ENCODE data around the gene KRTAP5-10.
"Not testable (repeated sequence)": the region's sequence is repeated elsewhere in the genome, so short reads cannot be mapped to it uniquely, and the experiment has no call there.

KRTAP5-10 gene

DNA sequence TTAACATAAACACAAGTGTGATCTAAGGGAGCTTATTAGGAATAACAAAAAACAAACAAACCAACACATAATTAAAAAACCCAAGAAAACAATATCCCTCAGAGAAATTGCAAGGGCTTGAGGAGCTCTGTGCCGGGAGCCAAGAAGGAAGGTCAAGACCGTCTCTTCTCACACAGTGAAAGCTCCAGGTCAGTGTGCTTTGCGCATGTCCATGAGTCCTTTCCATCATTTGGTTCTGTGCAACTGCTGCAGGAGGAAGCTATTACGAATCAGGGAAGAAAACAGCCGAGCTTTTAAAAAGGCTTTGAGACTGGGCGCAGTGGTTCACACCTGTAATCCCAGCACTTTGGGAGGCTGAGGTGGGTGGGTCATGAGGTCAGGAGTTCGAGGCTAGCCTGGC lies 23.0 kb upstream of the KRTAP5-10 start:
- DNase-seq = no peak

DNA sequence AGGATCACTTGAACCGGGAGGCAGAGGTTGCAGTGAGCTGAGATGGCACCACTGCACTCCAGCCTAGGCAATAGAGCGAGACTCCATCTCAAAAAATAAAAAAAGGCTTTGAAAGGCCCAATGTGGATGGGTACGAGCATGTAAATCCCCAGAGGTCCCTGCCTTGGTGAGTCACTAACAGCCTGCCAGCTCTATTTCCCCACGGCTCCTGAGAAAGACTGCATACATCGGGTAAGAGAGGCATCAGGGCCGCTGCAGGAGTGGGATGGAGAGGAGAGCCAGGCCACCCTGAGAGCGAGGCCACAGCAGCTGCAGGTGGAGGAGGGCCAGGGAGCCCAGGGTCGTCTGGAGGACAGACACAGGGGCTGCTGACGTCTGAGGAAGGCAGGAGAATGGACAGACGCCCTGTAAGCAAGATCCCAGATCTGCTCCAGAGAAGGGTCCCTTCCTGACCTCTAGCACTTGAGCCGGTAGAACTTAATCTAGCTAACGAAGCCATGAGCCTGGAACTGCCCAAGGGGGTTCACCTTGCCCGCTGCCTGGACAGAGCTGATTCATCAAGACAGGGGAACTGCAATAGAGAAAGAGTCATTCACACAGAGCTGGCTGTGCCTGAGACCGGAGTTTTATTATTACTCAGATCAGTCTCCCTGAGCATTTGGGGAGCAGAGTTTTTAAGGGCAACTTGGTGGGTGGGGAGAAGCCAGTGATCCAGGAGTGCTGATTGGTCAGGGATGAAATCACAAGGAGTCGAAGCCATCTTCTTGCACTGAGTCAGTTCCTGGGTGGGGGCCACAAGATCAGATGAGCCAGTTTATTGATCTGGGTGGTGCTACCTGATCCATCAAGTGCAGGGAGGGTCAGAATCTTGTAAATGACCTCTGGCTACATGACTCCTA lies 22.2 kb upstream of the KRTAP5-10 start:
- DNase-seq = no peak

DNA sequence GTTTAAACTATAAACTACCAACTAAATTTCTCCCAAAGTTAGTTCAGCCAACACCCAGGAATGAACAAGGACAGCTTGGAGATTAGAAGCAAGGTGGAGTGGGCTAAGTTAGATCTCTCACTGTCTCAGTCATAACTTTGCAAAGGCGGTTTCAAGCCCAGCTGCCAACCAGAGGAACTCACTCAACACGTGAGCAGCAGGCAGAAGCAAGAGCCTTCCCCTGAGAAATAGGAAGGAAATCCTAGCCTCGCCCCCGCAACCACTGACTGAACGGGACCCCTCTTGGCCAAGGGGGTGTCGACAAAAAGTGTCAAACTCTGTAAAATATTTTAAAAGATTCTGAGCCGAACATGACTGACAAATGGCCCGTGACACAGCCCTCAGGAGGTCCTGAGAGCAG lies 21.5 kb upstream of the KRTAP5-10 start:
- no peak for DNase-seq

DNA sequence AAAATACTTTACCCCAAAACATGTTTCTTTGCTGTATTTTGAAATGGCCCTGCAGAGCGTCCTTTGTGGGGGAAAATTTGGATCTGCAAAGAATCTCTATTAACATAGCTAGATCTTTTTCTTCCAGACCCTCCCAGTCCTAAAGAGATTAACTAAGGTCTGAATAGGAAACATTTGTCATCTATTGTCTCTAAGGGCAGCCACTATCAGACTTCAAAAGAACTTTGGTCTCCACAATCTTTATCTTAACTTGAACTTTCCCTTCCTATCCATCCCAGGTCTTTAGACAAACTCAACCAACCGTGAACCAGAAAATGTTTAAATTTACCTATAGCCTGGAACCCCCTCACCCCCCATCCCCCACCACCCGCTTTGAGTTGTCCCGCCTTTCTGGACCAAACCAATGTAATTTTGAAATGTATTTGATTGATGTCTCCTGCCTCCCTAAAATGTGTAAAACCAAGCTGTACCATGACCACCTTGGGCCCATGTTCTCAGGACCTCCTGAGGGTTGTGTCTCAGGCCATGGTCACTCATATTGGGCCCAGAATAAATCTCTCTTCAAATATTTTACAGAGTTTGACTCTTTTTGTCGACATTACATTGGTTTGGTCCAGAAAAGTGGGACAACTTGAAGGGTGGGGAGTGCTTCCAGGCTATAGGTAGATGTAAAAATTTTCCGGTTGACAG lies 20.7 kb upstream of the KRTAP5-10 start:
- no peak for DNase-seq

DNA sequence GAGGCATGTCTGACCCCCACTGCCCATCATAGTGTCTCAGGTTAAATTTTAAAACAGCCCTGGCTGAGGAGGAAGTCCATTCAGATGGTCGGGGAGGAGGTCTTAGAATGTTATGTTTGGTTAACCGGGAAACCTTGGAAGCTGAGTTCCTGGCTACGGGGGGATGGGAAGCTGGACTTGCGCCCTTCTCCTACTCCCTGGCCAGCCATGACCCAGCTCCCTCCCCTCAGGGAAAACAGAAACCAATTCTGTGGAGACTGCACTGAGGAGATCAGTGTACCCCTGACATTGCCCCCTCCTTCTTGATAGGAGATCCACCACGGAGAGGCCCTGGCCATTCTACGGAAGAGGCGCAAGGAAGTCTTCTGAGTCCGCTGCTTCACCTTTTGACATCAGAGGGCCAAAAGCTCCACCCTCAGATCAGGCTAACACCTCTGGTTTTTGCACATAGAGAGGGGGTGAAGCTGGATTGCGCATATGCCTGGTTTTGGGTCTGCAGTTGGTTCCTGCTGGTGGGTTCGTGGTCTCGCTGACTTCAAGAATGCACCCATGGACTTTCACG lies 19.9 kb upstream of the KRTAP5-10 start:
- DNase-seq = no peak

DNA sequence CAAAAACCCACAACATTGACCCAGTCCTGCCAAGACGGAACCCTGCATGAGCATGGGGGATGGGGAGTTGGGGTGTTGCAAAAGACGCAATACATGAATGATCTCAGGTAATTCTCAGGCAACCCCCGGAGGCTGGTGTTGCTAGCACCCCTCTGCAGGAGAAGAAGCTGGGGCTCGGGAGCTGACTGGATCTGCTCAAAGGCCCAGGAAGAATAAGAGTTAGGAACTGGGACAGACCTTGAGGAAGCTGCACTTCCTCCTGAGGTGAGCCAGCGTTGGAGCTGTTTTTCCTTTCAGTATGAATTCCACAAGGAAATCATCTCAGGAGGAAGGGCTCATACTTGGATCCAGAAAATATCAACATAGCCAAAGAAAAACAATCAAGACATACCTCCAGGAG lies 17.2 kb upstream of the KRTAP5-10 start, which contains the start of gene KRTAP5-9:
Gene KRTAP5-9 (plus strand): TSS at position 301 of the 400 bp plus-strand sequence. CDS start 238 bp downstream, outside the sequence.
- no peak for DNase-seq

DNA sequence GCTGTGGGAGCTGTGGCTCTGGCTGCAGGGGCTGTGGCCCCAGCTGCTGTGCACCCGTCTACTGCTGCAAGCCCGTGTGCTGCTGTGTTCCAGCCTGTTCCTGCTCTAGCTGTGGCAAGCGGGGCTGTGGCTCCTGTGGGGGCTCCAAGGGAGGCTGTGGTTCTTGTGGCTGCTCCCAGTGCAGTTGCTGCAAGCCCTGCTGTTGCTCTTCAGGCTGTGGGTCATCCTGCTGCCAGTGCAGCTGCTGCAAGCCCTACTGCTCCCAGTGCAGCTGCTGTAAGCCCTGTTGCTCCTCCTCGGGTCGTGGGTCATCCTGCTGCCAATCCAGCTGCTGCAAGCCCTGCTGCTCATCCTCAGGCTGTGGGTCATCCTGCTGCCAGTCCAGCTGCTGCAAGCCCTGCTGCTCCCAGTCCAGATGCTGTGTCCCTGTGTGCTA lies 16.6 kb upstream of the KRTAP5-10 start:
- DNase-seq = no peak

DNA sequence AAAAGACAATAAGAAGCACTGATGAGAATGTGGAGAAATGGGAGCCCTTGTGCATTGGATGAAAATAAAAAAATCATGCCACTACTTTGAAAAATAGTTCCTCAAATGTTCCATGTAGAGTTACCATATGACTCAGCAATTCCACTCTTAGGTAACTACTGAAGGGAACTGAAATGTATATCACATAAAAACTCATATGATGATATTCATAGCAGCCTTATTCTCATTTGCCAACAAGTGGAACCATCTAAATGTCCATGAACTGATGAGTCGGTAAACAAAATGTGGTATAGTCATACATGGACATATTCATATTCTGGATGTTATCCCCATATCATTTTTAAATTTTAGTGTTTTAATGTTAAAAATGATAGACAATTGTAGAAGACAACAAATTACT lies 13.7 kb upstream of the KRTAP5-10 start:
- DNase-seq = no peak

DNA sequence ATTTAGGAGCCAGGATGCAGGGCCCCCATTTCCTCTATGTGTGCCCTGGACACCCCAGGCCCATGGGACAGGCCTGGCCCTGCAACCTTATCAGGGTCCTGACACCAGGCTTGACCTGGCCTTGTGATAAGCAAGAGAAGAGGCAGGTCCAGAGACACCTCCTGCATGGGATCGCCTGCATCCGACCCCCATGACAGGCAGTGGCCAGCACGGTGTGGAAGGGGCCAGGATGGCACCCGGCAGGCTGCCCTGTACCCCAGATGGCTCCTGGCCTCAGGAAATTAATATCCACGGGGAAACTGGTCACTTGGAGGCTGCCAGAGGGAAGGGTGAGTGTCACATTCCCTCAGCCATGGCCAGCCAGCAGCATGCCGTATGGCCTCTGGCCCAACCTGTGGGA lies 10.4 kb upstream of the KRTAP5-10 start:
- DNase-seq = no peak

DNA sequence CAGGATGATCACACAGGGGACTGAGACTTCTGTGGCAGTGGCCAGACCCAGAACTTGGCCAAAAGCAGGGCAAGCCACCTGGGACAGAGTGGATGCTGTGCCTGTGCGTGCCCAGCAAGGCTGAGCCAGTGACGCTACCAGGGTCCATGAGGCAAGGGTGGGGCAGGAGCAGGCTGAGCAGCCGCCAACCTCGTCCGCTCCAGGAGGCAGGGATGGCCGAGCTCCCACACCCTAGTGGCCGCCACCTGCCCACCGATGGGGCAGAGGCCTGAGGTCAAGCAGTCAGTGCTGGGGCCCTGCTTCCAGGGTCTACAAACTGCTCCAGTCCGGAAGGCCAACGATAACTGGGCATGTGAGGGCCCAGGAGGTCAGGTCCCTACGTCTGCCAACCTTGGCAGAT lies 9.9 kb upstream of the KRTAP5-10 start:
- no peak for DNase-seq

DNA sequence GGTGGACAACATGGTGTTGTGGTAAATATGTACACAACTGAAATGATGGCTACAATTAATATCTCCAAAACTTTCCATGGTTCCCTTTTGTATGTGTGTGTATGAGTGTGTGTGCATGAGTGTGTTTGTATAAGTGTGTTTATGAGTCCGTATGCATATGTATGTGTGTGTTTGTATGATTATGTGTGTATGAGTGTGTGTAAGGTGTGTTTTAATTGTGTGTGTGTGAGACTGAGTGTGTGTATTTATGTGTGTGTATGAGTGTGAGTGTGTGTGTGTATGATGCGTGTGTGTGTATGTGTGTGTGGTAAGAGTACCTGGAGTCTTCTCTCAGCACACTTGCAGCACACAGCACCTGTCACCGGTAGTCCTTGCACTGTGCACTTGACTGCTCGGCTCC lies 9.3 kb upstream of the KRTAP5-10 start:
- no peak for DNase-seq

DNA sequence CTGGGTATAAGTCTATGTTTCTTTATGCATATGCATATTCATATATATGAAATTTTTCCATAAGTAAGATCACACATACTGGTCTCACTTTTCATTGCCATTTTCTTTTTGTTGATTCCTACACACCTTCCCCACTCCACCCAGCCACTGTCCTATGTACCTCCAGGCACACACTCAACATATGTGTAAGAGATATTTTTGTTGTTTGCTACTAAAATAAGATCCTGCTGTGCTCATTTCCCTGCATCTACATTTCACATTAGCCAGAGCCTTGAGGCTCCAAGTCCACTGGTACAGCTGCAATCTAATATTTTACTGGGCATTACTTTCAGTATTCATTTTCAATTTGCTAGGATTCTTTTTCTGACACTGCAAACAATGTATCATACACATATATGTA lies 8.1 kb upstream of the KRTAP5-10 start:
- DNase-seq = no peak

DNA sequence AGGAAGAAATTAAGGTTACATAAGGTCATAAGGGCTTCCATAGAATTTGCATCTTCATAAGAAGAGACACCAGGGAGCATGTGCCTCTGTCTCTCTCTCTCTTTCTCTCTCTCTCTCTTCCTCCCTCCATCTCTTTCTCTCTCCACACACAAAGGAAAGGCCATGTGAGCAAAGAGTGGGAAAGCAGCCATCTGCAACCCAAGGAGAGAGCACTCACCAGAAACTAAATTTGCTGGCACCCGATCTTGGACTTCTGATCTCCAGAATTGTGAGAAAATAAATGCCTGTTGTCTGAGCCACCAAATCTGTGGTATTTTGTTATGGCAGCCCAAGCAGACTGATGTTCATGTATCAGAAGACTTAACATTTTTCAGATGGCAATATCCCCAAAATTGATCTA lies 6.4 kb upstream of the KRTAP5-10 start:
- DNase-seq = peak in 18 of 56 donors; percentile 2 to 46 (median 12)

DNA sequence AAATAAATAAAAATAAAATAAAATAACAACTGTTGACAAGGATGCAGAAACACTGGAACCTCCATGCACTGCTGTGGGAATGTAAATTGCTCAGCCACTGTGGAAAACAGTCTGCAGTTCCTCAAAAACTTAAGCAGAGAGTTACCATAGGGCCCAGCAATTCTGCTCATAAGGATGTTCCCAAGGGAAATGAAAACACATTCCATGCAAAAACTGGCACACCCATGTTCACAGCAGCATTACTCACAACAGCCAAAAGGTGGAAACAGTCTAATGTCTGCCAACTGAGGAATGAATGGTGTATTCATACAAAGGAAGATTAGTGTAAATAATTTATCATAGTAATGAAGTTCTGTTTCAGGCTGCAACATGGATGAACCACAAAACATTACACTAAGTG lies 3.2 kb upstream of the KRTAP5-10 start:
- DNase-seq = no peak

DNA sequence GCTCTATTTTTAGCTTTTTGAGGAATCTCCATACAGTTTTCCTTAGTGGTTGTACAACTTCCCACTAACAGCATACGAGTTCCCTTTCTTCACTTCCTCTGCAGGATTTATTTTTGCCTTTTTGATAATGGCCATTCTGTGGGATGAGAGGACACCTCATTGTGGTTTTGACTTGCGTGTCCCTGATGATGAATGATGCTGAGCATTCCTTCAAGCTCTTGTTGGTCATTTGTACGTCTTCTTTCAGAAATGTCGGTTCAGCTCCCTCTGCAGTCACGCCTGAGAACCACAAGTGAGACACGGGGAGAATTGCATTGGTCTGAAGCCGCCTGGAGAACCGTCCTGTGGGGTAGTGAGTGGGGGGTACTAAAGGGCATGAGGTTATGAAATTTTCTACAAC lies 2.0 kb upstream of the KRTAP5-10 start:
- DNase-seq = peak in 5 of 56 donors; percentile 4 to 25 (median 7)

DNA sequence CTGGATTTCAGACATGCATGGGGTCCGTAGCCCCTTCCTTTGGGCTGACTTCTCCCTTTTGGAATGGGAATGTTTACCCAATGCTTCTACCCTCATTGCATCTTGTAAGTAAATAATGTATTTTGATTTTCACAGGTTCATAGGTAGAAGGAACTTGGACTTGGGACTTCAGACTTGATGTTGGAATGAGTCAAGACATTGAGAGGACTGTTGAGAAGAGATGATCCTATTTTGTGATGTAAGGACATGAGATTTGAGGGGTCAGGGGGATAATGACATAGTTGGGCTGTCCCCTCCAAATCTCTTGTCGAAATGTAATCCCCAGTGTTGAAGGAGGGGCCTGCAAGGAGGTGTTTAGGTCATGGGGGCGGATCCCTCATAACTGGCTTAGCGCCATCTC lies 933 bp upstream of the KRTAP5-10 start:
- no peak for DNase-seq

DNA sequence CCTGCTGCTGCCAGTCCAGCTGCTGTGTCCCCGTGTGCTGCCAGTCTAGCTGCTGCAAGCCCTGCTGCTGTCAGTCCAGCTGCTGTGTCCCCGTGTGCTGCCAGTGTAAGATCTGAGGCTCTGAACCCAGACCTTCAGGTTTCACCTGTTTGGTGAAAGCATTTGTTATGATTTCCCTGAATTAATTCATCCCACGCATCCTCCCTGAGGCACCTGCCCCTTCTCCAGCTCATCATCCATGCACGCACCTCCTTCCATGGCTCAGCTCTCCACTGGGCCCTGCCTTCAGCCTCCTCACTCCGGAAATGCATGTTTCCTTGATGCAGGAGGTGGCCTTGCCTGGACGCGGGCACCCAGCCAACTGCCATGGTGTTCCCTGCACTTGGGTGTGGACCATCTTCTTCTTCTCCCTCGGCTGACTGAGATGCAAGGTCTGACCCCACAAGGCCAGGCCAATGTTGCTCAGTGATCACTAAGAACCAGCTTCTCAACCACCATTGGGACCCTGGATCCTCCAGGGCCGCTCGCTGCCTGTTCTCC lies 788 bp downstream of the KRTAP5-10 start:
- DNase-seq = no peak

DNA sequence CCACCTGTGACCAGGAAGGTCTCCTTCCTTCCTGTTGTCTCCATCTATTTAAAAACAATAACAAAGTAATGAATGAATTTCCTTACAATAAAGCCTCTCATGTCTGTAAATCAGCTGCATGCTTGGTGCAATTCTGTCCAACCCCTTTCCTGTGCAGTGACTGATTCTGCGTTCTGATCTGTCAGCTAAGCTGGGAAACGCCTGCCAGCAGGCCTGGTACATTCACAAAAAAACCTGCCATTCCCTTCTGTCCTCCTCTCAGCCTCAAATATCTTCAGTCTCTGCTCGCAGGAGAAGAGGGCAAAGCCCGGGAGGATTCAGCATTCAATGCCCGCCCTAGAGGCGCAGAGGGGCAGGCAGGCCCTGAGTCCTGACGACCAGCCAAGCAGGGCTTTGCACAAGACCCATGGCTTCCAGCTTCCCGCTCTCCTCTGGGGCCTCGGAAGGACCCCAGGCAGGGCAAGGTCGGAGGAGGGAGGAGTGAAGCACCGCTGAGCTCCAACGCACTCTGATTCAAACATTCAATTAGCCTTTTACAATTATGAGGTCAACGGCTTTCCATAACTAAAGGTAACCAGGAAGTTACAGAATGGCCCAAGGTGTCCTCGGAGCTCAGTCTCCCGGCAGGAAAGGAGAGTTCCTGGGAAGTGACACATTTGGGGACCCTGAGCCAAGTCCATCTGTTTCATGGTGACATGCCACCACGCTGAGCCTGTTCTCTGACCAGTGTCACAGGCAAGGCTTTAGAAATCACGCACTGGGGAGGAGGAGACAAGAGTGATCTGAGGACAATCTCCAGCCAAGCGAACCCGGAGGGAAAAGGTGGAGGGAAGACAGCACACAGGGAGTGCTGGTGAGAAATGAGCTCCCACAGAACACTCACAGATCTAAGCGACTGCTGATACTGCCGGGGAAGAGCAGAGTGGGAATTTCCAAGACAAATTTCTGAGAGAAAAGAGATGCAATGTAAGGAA lies 1.6 kb downstream of the KRTAP5-10 start:
- not testable (repeated sequence) for DNase-seq

DNA sequence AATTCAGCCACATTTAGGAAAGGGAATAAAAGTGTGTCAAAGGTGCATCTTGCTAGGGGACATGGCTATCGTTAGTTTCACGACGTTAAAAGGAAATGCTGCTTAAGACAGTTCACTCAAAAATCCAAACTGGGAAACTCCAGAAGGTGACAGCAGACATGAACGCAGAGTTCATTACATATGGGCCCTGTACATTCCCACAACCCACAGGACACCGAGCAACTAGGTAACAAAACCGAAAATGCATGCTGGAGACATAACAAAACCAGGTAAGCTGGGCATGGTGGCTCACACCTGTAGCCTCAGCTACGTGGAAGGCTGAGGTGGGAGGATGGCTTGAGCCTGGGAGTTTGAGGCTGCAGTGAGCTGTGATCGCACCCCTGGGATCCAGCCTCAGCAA lies 2.3 kb downstream of the KRTAP5-10 start:
- not testable (repeated sequence) for DNase-seq

DNA sequence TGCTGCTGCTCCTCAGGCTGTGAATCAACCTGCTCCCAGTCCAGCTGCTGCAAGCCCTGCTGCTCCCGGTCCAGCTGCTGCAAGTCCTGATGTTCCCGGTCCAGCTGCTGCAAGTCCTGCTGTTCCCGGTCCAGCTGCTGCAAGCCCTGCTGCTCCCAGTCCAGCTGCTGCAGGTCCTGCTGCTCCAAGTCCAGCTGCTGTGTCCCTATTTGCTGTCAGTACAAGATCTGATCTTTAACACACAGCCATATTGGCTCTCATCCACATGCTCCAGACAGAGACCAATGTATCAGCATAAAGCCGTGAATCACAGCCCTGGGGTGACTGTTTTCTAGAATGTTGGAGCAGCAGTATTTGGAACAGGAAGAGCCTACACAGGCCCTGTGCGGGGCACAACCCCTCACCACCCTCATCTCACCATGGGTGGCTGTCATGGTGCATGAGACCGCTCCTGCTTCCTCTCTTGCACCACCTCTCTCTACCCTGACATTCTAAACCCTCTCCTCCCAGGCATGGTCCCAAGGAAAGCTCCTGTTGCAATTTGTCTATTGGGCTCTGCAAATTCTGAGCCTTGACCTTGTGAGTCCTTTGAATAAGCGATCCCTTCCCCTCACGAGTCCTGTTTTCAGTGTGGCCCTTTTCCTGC lies 3.5 kb downstream of the KRTAP5-10 start:
- DNase-seq = peak in 2 of 56 donors; percentile 4 to 11

All from amygdala (tissue), 56 donors.